Body of pancreas (tissue), 4 donors: ENCODE data around the gene FBXO8.

ENCODE experiments used
- CTCF ChIP-seq, 7 experiments: fragments of 450-650 bp in 4 of 7; fragments of 200-600 bp in 3 of 7; sonication (generic) in 3 of 7; IDR thresholded peaks; one replicate each; pipeline ENCODE4 v1.5.1; 2016 to 2019; ENCODE audit warnings: antibody characterized with exemption in 7 of 7
- POLR2A ChIP-seq, 3 donors: fragments of 450-650 bp; IDR thresholded peaks; one replicate each; pipeline ENCODE4 v1.6.1; 2016; ENCODE audit warnings: antibody characterized with exemption in 3 of 3, mild to moderate bottlenecking in 2 of 3

GRCh38 chr4:174214101-174214878, 69.2 kb downstream of the FBXO8 start:
- TF ChIP-seq CTCF (IDR thresholded peaks at IDR 0.05) (no peak), POLR2A (IDR thresholded peaks at IDR 0.05) (no peak)
